ENCODE results near the gene A1BG.
"Not testable (repeated sequence)": the region's sequence is repeated elsewhere in the genome, so short reads cannot be mapped to it uniquely, and the experiment has no call there.

The A1BG gene

GRCh38 chr19:58380662-58381459, 27.6 kb upstream of the A1BG start, which contains the start of gene ZNF837:
TSS of gene ZNF837 (minus strand) at chr19:58381030. CDS start at chr19:58369332, 11,698 bp downstream.
- ChIA-PET POLR2A (interaction anchor here (0.9 to 1.8 kb wide), 6 partner anchors 16 to 195 kb away, joined by 3 to 29 read pairs (median 4); partner anchors contain the start of gene ZNF497), CTCF (no interaction called here)

GRCh38 chr19:58380037-58380661, 26.9 kb upstream of the A1BG start:
- CTCF ChIA-PET, result no interaction called here
- POLR2A ChIA-PET, result interaction anchor here (0.6 to 1.8 kb wide), 8 partner anchors 10 to 181 kb away, joined by 3 to 29 read pairs (median 4); partner anchors contain the start of genes ZNF497 and ZNF584
- TF ChIP-seq ZNF384 (IDR thresholded peaks at IDR 0.05) (no peak), NFRKB (IDR thresholded peaks at IDR 0.05) (no peak), FOXA1 (IDR thresholded peaks at IDR 0.05) (no peak), L3MBTL2 (conservative IDR thresholded peaks at IDR 0.05) (no peak; the same call in 1 of the 2 replicates), LEF1 (IDR thresholded peaks at IDR 0.05; ENCODE audit: borderline replicate concordance) (no peak), ELF4 (IDR thresholded peaks at IDR 0.05) (no peak), FOXK2 (IDR thresholded peaks at IDR 0.05) (no peak), ARNT (IDR thresholded peaks at IDR 0.05) (no peak), SP1 (IDR thresholded peaks at IDR 0.05) (no peak), HDGF (IDR thresholded peaks at IDR 0.05; ENCODE audit: borderline replicate concordance) (no peak), SUZ12 (IDR thresholded peaks at IDR 0.05) (no peak)
- DNase-seq (ENCODE audit: extremely low spot score), result no peak

More at GRCh38 chr19:58380662-58381459, 27.6 kb upstream of the A1BG start, which contains the start of gene ZNF837:
- TF ChIP-seq L3MBTL2 (conservative IDR thresholded peaks at IDR 0.05) (peak; percentile 88), SP1 (IDR thresholded peaks at IDR 0.05) (no peak), ZNF384 (IDR thresholded peaks at IDR 0.05) (no peak), CTBP1 (IDR thresholded peaks at IDR 0.05; ENCODE audit: borderline replicate concordance) (peak; percentile 89), PKNOX1 (IDR thresholded peaks at IDR 0.05) (peak; percentile 99), FOXK2 (IDR thresholded peaks at IDR 0.05) (no peak), FOXM1 (IDR thresholded peaks at IDR 0.05; ENCODE audit: borderline replicate concordance) (no peak; the same call in 1 of the 2 replicates), ELF4 (IDR thresholded peaks at IDR 0.05) (peak; percentile 93), FOXA1 (IDR thresholded peaks at IDR 0.05) (no peak), SUZ12 (IDR thresholded peaks at IDR 0.05) (no peak)
- peak; percentile 93 for DNase-seq (ENCODE audit: extremely low spot score)

- ChIA-PET POLR2A (interaction anchor here (1.2 to 1.8 kb wide), 5 partner anchors 9 to 180 kb away, joined by 3 to 29 read pairs (median 5); partner anchors contain the start of gene ZNF497), CTCF (no interaction called here)
- TF ChIP-seq PKNOX1 (IDR thresholded peaks at IDR 0.05), result no peak
- TF ChIP-seq TARDBP (IDR thresholded peaks at IDR 0.05), result no peak
- no peak for TF ChIP-seq L3MBTL2 (conservative IDR thresholded peaks at IDR 0.05)
- TF ChIP-seq ZNF384 (IDR thresholded peaks at IDR 0.05), result no peak
- no peak for TF ChIP-seq FOXA1 (IDR thresholded peaks at IDR 0.05)
- no peak for TF ChIP-seq FOXK2 (IDR thresholded peaks at IDR 0.05)
- TF ChIP-seq ELF4 (IDR thresholded peaks at IDR 0.05), result no peak
- no peak for TF ChIP-seq CTBP1 (IDR thresholded peaks at IDR 0.05; ENCODE audit: borderline replicate concordance)
- no peak for TF ChIP-seq ARNT (IDR thresholded peaks at IDR 0.05)
- TF ChIP-seq FOXM1 (IDR thresholded peaks at IDR 0.05; ENCODE audit: borderline replicate concordance), result no peak
- TF ChIP-seq HDGF (IDR thresholded peaks at IDR 0.05; ENCODE audit: borderline replicate concordance), result no peak
- no peak for TF ChIP-seq SP1 (IDR thresholded peaks at IDR 0.05)
- DNase-seq (ENCODE audit: extremely low spot score), result no peak
Measured at GRCh38 chr19:58379246-58379645, 26.0 kb upstream of the A1BG start.

GRCh38 chr19:58376724-58377123, 23.4 kb upstream of the A1BG start:
- CTCF ChIA-PET; DNase-seq (ENCODE audit: extremely low spot score): not testable (repeated sequence)
- POLR2A ChIA-PET, result interaction anchor here (2.2 kb wide), 1 partner anchor 14 kb away, joined by 14 read pairs; the partner anchor contains the start of gene ZNF497

DNA sequence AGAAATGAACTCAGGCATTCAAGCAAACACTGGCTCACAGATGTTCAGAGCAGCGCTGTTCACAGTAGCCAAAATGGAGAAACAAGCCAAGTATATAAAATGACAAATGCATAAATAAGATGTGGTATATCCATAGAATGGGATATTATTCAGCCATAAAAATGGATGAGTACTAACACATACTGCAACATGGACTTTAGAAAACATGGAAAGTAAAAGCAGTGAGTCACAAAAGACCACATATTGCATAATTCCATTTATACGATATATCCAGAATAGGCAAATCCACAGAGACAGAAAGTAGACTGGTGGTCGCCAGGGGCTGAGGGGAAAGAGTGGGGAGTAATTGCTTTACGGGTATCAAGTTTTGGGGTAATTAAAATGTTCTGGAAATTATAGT, 20.9 kb upstream of the A1BG start:
- TF ChIP-seq ARNT (IDR thresholded peaks at IDR 0.05), result no peak
- TF ChIP-seq SUZ12 (IDR thresholded peaks at IDR 0.05), result no peak
- no peak for TF ChIP-seq HDGF (IDR thresholded peaks at IDR 0.05; ENCODE audit: borderline replicate concordance)
- no peak for TF ChIP-seq LEF1 (IDR thresholded peaks at IDR 0.05; ENCODE audit: borderline replicate concordance)
- no peak for TF ChIP-seq L3MBTL2 (conservative IDR thresholded peaks at IDR 0.05)
- TF ChIP-seq FOXA1 (IDR thresholded peaks at IDR 0.05), result no peak
- TF ChIP-seq SP1 (IDR thresholded peaks at IDR 0.05), result no peak
- no peak for TF ChIP-seq NFRKB (IDR thresholded peaks at IDR 0.05)
- TF ChIP-seq PKNOX1 (IDR thresholded peaks at IDR 0.05), result no peak
- TF ChIP-seq CTBP1 (IDR thresholded peaks at IDR 0.05; ENCODE audit: borderline replicate concordance), result no peak
- TF ChIP-seq FOXM1 (IDR thresholded peaks at IDR 0.05; ENCODE audit: borderline replicate concordance), result no peak
- TF ChIP-seq BHLHE40 (IDR thresholded peaks at IDR 0.05; ENCODE audit: borderline replicate concordance), result no peak
- no peak for TF ChIP-seq ELF4 (IDR thresholded peaks at IDR 0.05)
- no peak for TF ChIP-seq ZNF384 (IDR thresholded peaks at IDR 0.05)
- no peak for TF ChIP-seq TARDBP (IDR thresholded peaks at IDR 0.05)
- TF ChIP-seq FOXK2 (IDR thresholded peaks at IDR 0.05), result no peak
- DNase-seq (ENCODE audit: extremely low spot score), result no peak
- POLR2A ChIA-PET, result interaction anchor here (0.7 to 1.6 kb wide), 2 partner anchors 12 kb away, joined by 3 to 13 read pairs; partner anchors contain the start of gene ZNF497
- CTCF ChIA-PET, result no interaction called here
